K562 (cell line): ENCODE measurements around the gene FAM78A. TPM values are rescaled to one million over a fixed set of nuclear protein-coding genes. Genes with fewer than 3 reads are reported as not detected.

Experiments used
- BCOR ChIP-seq: fragments of 450-650 bp; IDR thresholded peaks from 2 replicates; pipeline ENCODE4 v1.6.1; 2016
- BMI1 ChIP-seq: fragments of 150-350 bp; IDR thresholded peaks from 2 replicates; pipeline ENCODE4 v1.6.1; 2014; ENCODE audit warnings: low read length
- FOXM1 ChIP-seq, 2 experiments: fragments of 450-650 bp in 1 of 2; sonication (generic) in 1 of 2; formaldehyde crosslinking in 1 of 2; IDR thresholded peaks; 2 replicates each; pipeline versions ENCODE4 v1.6.1 to v1.9.0; 2017 to 2022; ENCODE audit warnings: low read depth in 2 of 2, mild to moderate bottlenecking in 2 of 2, missing genetic modification reagents in 1 of 2, moderate library complexity in 1 of 2
- KDM1A ChIP-seq, 2 experiments: fragments of 450-650 bp; IDR thresholded peaks; 2 replicates each; pipeline ENCODE4 v1.6.1; 2016; ENCODE audit warnings: mild to moderate bottlenecking in 2 of 2
- NR2C1 ChIP-seq, 2 experiments: fragments of 450-650 bp; IDR thresholded peaks; 2 replicates each; pipeline ENCODE4 v1.6.1; 2017; ENCODE audit warnings: mild to moderate bottlenecking in 2 of 2, antibody characterized with exemption in 1 of 2, inconsistent platforms in 1 of 2, missing compliant biosample characterization in 1 of 2, missing genetic modification characterization in 1 of 2
- PRMT5 ChIP-seq: sonication (generic); formaldehyde crosslinking; IDR thresholded peaks from 2 replicates; pipeline ENCODE4 v1.5.0; 2020; ENCODE audit warnings: missing genetic modification reagents
- PTTG1 ChIP-seq: fragments of 450-650 bp; IDR thresholded peaks from 2 replicates; pipeline ENCODE4 v1.6.1; 2016; ENCODE audit warnings: low read depth, mild to moderate bottlenecking, missing genetic modification characterization, missing compliant biosample characterization
- RBFOX2 ChIP-seq: fragments of 200-400 bp; formaldehyde crosslinking; IDR thresholded peaks from 2 replicates; pipeline ENCODE4 v1.6.1; 2017; ENCODE audit warnings: low read depth, mild to moderate bottlenecking, low read length, moderate library complexity
- RBM25 ChIP-seq: fragments of 200-400 bp; formaldehyde crosslinking; IDR thresholded peaks from 2 replicates; pipeline ENCODE4 v1.6.1; 2018; ENCODE audit warnings: low read length, low read depth, moderate library complexity; ENCODE audit not compliant: severe bottlenecking
- SRSF7 ChIP-seq: fragments of 200-400 bp; formaldehyde crosslinking; optimal IDR thresholded peaks from 2 replicates; pipeline ENCODE3; 2017; ENCODE audit warnings: mild to moderate bottlenecking, low read depth, low read length
- TCFL5 ChIP-seq: fragments of 250-450 bp; sonication (Bioruptor Pico); conservative IDR thresholded peaks from 2 replicates; pipeline ENCODE4 v1.6.1; 2021; ENCODE audit warnings: mild to moderate bottlenecking, moderate library complexity, matching md5 sums
- XRCC3 ChIP-seq: fragments of 450-650 bp; IDR thresholded peaks from 2 replicates; pipeline ENCODE4 v1.6.1; 2017; ENCODE audit warnings: mild to moderate bottlenecking, moderate library complexity
- ZEB2 ChIP-seq: fragments of 450-650 bp; IDR thresholded peaks from 2 replicates; pipeline ENCODE4 v1.6.1; 2016
- ZNF408 ChIP-seq: fragments of 250-450 bp; sonication (Bioruptor Pico); IDR thresholded peaks from 2 replicates; pipeline ENCODE4 v1.4.0; 2020; ENCODE audit warnings: low read depth, mild to moderate bottlenecking, moderate library complexity
- polyA plus RNA-seq, 8 experiments: library from polyadenylated mRNA; depleted of rRNA in 4 of 8; stranded (reverse) in 5 of 8; unstranded in 3 of 8; fragments of >200 nt; fragmentation: Nextera tagmentation in 2 of 8; fragmentation: Illumina TruSeq in 1 of 8; extraction: Ambion mirVana in 2 of 8; extraction: Trizol in 1 of 8; gene quantifications; 2 replicates each; pipeline versions ENCODE4 v1.2.1 to v1.2.3, GENCODE V29; 2011 to 2014; ENCODE audit warnings: inconsistent platforms in 1 of 8, missing spikeins in 1 of 8
- total RNA-seq, 7 experiments: library from RNA; depleted of rRNA in 6 of 7; stranded (reverse); fragments of >200 nt in 6 of 7; fragmentation: Illumina TruSeq in 2 of 7; extraction: Trizol in 2 of 7; gene quantifications; 2 replicates each; pipeline versions ENCODE4 v1.2.1 to v1.2.3, GENCODE V29; 2011 to 2021; ENCODE audit warnings: low replicate concordance in 1 of 7
- TF ChIP-seq, protein P1 (sequence below): sonication (generic); formaldehyde crosslinking; IDR thresholded peaks from 2 replicates; pipeline ENCODE4 v1.8.0; 2022; ENCODE audit warnings: mild to moderate bottlenecking, low read depth, missing genetic modification reagents
- TF ChIP-seq, protein P2 (sequence below), 2 experiments: fragments of 450-650 bp in 1 of 2; IDR thresholded peaks; 2 replicates each; pipeline ENCODE4 v1.6.1; 2011 to 2017; ENCODE audit warnings: low read depth in 2 of 2, antibody characterized with exemption in 1 of 2, borderline replicate concordance in 1 of 2, low read length in 1 of 2, mild to moderate bottlenecking in 1 of 2, mixed read lengths in 1 of 2; ENCODE audit not compliant: control insufficient read depth in 1 of 2
- TF ChIP-seq, protein P3 (sequence below): IDR thresholded peaks from 3 replicates; pipeline ENCODE4 v1.6.1; 2011; ENCODE audit warnings: borderline replicate concordance, mild to moderate bottlenecking; ENCODE audit not compliant: insufficient read length, insufficient read depth
- TF ChIP-seq, protein P4 (sequence below): fragments of 200-800 bp; sonication (Bioruptor generic); IDR thresholded peaks from 2 replicates; pipeline ENCODE4 v1.6.1; 2017; ENCODE audit warnings: missing genetic modification characterization, missing compliant biosample characterization
- TF ChIP-seq, protein P5 (sequence below): fragments of 450-650 bp; formaldehyde crosslinking; IDR thresholded peaks from 2 replicates; pipeline ENCODE4 v1.4.0; 2022; ENCODE audit warnings: missing genetic modification characterization

Gene FAM78A
- total and polyA plus RNA-seq, 9 of the 15 experiments (the other 6 are each of a cell fraction or from before 2014, with no cell fraction given), result 0.56 to 103 (median 55.2) TPM

DNA sequence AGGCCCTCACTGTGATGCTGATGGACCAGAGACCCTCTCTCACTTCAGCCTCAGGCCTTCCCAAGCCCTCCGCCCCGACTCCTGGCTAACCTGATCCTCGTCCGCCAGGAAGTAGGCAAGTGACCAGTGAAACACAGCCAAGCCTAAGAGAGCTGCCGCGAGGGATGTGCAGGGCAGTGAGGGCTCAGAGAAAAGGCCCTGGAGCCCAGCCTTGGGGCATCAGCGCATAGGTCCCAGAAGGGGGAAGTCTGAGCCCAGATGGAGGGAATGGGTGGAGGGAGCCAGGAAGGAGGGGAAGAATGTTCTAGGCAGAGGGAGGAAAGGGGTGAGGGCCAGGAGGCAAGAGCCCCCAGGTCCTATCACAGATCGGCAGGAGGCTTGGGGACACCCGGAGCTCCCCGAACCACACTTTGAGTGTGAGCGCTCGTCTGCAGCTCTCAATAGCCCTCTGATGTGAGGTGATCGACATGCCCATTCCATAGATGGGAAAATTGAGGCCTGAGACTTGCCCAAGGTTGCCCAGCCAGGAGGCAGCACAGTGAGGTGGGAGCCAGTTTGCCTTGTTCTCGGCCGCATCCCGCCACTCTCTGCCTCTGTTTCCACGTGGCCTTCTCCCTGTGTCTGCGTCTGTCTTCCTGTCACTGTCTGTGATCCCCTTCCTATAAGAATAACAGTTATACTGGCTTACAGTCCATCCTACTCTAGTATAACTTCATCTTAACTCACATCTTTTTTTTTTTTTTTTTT, 33.4 kb upstream of the FAM78A start (continued):
- TF ChIP-seq BMI1, result no peak
- TF ChIP-seq SRSF7, result no peak
- TF ChIP-seq PRMT5, result no peak
- peak; percentile 65 to 82; a peak in 3 of 4 replicates for TF ChIP-seq KDM1A (IDR thresholded peaks at IDR 0.05)
- TF ChIP-seq ZEB2, result no peak
- TF ChIP-seq TCFL5 (CRISPR knock-in tag), result no peak
- TF ChIP-seq, protein P1, sequence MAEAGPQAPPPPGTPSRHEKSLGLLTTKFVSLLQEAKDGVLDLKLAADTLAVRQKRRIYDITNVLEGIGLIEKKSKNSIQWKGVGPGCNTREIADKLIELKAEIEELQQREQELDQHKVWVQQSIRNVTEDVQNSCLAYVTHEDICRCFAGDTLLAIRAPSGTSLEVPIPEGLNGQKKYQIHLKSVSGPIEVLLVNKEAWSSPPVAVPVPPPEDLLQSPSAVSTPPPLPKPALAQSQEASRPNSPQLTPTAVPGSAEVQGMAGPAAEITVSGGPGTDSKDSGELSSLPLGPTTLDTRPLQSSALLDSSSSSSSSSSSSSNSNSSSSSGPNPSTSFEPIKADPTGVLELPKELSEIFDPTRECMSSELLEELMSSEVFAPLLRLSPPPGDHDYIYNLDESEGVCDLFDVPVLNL (CRISPR knock-in tag), result no peak
- TF ChIP-seq XRCC3, result no peak
- TF ChIP-seq, protein P2, sequence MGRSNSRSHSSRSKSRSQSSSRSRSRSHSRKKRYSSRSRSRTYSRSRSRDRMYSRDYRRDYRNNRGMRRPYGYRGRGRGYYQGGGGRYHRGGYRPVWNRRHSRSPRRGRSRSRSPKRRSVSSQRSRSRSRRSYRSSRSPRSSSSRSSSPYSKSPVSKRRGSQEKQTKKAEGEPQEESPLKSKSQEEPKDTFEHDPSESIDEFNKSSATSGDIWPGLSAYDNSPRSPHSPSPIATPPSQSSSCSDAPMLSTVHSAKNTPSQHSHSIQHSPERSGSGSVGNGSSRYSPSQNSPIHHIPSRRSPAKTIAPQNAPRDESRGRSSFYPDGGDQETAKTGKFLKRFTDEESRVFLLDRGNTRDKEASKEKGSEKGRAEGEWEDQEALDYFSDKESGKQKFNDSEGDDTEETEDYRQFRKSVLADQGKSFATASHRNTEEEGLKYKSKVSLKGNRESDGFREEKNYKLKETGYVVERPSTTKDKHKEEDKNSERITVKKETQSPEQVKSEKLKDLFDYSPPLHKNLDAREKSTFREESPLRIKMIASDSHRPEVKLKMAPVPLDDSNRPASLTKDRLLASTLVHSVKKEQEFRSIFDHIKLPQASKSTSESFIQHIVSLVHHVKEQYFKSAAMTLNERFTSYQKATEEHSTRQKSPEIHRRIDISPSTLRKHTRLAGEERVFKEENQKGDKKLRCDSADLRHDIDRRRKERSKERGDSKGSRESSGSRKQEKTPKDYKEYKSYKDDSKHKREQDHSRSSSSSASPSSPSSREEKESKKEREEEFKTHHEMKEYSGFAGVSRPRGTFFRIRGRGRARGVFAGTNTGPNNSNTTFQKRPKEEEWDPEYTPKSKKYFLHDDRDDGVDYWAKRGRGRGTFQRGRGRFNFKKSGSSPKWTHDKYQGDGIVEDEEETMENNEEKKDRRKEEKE (IDR thresholded peaks at IDR 0.05; ENCODE audit: borderline replicate concordance in 1 of 2, control insufficient read depth in 1 of 2, low read depth in 2 of 2, low read length in 1 of 2), result no peak
- TF ChIP-seq, protein P3, sequence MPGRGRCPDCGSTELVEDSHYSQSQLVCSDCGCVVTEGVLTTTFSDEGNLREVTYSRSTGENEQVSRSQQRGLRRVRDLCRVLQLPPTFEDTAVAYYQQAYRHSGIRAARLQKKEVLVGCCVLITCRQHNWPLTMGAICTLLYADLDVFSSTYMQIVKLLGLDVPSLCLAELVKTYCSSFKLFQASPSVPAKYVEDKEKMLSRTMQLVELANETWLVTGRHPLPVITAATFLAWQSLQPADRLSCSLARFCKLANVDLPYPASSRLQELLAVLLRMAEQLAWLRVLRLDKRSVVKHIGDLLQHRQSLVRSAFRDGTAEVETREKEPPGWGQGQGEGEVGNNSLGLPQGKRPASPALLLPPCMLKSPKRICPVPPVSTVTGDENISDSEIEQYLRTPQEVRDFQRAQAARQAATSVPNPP, result no peak
- TF ChIP-seq RBFOX2, result no peak
- no peak for TF ChIP-seq ZNF408 (CRISPR knock-in tag)
- TF ChIP-seq BCOR, result peak; percentile 89
- peak; percentile 90 for TF ChIP-seq RBM25
- TF ChIP-seq, protein P4, sequence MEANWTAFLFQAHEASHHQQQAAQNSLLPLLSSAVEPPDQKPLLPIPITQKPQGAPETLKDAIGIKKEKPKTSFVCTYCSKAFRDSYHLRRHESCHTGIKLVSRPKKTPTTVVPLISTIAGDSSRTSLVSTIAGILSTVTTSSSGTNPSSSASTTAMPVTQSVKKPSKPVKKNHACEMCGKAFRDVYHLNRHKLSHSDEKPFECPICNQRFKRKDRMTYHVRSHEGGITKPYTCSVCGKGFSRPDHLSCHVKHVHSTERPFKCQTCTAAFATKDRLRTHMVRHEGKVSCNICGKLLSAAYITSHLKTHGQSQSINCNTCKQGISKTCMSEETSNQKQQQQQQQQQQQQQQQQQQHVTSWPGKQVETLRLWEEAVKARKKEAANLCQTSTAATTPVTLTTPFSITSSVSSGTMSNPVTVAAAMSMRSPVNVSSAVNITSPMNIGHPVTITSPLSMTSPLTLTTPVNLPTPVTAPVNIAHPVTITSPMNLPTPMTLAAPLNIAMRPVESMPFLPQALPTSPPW (CRISPR knock-in tag), result no peak
- no peak for TF ChIP-seq PTTG1 (tag)
- no peak for TF ChIP-seq NR2C1 (IDR thresholded peaks at IDR 0.05)
- TF ChIP-seq NR2C1 (tag; IDR thresholded peaks at IDR 0.05), result no peak
- TF ChIP-seq FOXM1 (IDR thresholded peaks at IDR 0.05; ENCODE audit: low read depth), result no peak
- TF ChIP-seq FOXM1 (CRISPR knock-in tag; IDR thresholded peaks at IDR 0.05; ENCODE audit: low read depth), result no peak
- TF ChIP-seq, protein P5, sequence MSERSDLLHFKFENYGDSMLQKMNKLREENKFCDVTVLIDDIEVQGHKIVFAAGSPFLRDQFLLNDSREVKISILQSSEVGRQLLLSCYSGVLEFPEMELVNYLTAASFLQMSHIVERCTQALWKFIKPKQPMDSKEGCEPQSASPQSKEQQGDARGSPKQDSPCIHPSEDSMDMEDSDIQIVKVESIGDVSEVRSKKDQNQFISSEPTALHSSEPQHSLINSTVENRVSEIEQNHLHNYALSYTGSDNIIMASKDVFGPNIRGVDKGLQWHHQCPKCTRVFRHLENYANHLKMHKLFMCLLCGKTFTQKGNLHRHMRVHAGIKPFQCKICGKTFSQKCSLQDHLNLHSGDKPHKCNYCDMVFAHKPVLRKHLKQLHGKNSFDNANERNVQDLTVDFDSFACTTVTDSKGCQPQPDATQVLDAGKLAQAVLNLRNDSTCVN, result no peak
